GM12874 (cell line): ENCODE measurements around the gene RAB3C.

Source experiments
- CTCF ChIP-seq: IDR thresholded peaks from 2 replicates; pipeline ENCODE4 v1.5.1; 2011; ENCODE audit warnings: low read depth, mild to moderate bottlenecking, control low read depth, low read length, moderate library complexity; ENCODE audit not compliant: insufficient read depth

Gene RAB3C

GRCh38 chr5:58677650-58678049 lies 94.8 kb downstream of the RAB3C start:
- TF ChIP-seq CTCF, result no peak

GRCh38 chr5:58680503-58680902 lies 97.6 kb downstream of the RAB3C start:
- no peak for TF ChIP-seq CTCF

- no peak for TF ChIP-seq CTCF
Measured at GRCh38 chr5:58681943-58682342, 99.1 kb downstream of the RAB3C start.

GRCh38 chr5:58683567-58683966 lies 100.7 kb downstream of the RAB3C start:
- TF ChIP-seq CTCF, result no peak

DNA sequence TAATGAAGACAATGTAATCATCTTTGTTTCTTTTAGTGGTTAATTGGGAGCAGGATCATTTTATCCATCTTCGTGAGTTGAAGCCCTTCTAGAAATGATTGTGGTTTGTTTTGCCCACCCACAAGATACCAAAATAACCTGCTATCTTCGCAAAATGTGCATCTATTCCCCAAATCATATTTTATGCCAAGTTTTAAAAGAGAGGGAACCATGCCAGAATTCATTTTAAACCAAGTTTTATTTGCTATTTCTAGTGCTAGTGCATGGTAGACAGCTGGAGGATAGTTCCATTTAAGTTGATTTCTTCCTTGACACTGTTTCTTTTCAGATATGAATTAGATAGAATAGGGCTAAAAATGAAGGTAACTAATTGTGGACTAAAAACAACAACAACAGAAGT lies 104.2 kb downstream of the RAB3C start:
- no peak for TF ChIP-seq CTCF

- no peak for TF ChIP-seq CTCF
Measured at GRCh38 chr5:58687595-58687994, 104.7 kb downstream of the RAB3C start.

DNA sequence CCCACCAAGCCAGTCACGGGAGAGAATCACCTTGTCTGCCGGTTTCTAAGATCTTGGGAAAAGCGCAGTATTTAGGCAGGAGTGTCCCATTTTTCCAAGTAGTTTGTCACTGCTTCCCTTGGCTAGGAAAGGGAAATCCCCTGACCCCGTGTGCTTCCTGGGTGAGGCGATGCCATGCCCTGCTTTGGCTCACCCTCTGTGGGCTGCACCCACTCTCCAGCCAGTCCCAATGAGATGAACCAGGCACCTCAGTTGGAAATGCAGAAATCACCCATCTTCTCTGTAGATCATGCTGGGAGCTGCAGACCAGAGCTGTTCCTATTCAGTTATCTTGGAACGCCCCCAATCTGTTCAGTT lies 116.9 kb downstream of the RAB3C start:
- TF ChIP-seq CTCF, result no peak

DNA sequence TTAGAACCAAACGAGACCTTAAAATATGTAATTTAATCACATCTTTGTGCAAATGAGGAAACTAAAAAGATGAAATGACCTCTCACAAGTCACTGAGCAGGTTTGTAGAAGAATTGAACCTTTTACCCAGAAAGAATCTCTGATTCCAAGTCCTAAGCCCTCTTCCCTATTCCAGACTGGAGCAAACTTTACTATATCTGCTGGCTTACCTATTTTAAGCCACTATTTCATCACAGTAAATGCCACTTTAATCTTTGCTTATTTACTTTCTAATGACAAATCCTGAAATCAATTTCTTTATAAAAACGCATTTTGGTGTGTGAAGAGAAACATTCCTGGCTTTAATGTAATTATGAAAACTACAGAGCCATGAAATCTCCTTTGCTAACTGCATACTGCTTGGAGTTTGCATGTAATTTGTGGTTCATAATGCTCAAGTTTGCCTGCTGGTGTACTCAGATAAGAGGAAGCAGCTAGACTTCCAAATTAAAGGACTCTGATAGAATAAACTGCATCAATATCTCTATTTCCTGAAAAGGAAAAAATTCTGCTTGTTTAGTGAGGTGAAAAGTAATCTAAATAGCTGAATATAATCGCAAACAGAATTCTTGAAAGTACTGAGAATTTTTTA lies 121.2 kb downstream of the RAB3C start:
- TF ChIP-seq CTCF, result no peak
